ENCODE measurements around the gene PLXDC2. TPM values are rescaled to one million over a fixed set of nuclear protein-coding genes. Genes with fewer than 3 reads are reported as not detected.

Gene PLXDC2
- total and polyA plus RNA-seq, 10 of the 15 experiments (the other 5 are each of a cell fraction or from before 2014, with no cell fraction given) = 0.05 to 1.8 (median 0.14) TPM; not detected in 2

DNA sequence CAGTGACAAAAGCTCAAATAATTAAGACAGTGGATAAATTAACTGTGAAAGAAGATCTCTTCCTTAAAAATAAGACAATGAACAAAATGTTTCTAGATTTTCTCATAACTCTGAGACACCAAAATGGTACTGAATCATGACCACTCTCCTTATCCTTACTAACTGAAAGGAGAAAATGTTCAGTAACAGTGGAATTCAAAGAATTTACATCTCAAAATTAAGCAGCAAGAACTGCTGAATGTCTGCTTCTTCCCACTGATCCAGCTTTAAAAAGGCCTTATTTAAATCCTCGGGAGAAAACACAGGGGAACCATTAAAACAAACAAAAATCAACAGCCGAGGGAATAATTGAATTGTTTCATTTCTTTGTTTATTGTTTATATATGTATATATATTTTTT lies 27.3 kb upstream of the PLXDC2 start:
- Histone ChIP-seq H3K9ac (ENCODE audit: control insufficient read depth, insufficient read depth, low read length) (no peak overlapping the region), H4K20me1 (ENCODE audit: control insufficient read depth, insufficient read depth) (no peaks in the 10 kb centered on the region), H2AFZ (ENCODE audit: control insufficient read depth, low read depth, low read length) (no peak overlapping the region), H3K4me3 (no peak overlapping the region), H3K4me1 (ENCODE audit: control insufficient read depth, insufficient read depth, low read length) (no peaks in the 10 kb centered on the region), H3K9me3 (replicated peaks; ENCODE audit: control insufficient read depth, insufficient read depth, low read length) (no peaks in the 10 kb centered on the region), H3K79me2 (ENCODE audit: control insufficient read depth, insufficient read depth, low read length) (no peaks in the 10 kb centered on the region), H3K27ac (ENCODE audit: control insufficient read depth, insufficient read depth) (no peak overlapping the region), H3K36me3 (ENCODE audit: control insufficient read depth in 2 of 2, insufficient read depth in 2 of 2, low read length in 1 of 2) (no peaks in the 10 kb centered on the region), H3K4me2 (ENCODE audit: control insufficient read depth, insufficient read depth) (no peak overlapping the region), H3K27me3 (replicated peaks in 1 of 2; ENCODE audit: control insufficient read depth in 2 of 2, insufficient read depth in 2 of 2, low read length in 1 of 2) (no peaks in the 10 kb centered on the region)
- FAIRE-seq (no peak), DNase-seq (ENCODE audit: low read depth, low spot score) (no peak), ATAC-seq (no peak)
- ChIA-PET CTCF (interaction anchor here (0.7 to 1.6 kb wide), 4 partner anchors 21 to 656 kb away, joined by 3 to 5 read pairs (median 4); no protein-coding TSS in a partner anchor), RAD21 (ENCODE audit: unreplicated experiment) (no interaction called here), SMC1A (ENCODE audit: uncharacterized antibody, unreplicated experiment) (interaction anchor here (0.8 kb wide), 1 partner anchor 25 kb away, joined by 3 read pairs; no protein-coding TSS in a partner anchor), POLR2A (no interaction called here)
- BruUV-seq (replicated peaks) = no TSS peak
- TF ChIP-seq EZH2 (IDR thresholded peaks at IDR 0.05; ENCODE audit: borderline replicate concordance, control insufficient read depth, low read depth, low read length) (no peak), EGR1 (IDR thresholded peaks at IDR 0.05; ENCODE audit: borderline replicate concordance in 1 of 2, low read depth in 2 of 2, low read length in 2 of 2) (no peak), RUNX3 (IDR thresholded peaks at IDR 0.05; ENCODE audit: low read length) (no peak), BMI1 (IDR thresholded peaks at IDR 0.05; ENCODE audit: borderline replicate concordance) (no peak)
- TF ChIP-seq, protein P1, sequence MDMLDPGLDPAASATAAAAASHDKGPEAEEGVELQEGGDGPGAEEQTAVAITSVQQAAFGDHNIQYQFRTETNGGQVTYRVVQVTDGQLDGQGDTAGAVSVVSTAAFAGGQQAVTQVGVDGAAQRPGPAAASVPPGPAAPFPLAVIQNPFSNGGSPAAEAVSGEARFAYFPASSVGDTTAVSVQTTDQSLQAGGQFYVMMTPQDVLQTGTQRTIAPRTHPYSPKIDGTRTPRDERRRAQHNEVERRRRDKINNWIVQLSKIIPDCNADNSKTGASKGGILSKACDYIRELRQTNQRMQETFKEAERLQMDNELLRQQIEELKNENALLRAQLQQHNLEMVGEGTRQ (IDR thresholded peaks at IDR 0.05; ENCODE audit: borderline replicate concordance, low read depth, low read length) = no peak
- TF ChIP-seq, protein P2, sequence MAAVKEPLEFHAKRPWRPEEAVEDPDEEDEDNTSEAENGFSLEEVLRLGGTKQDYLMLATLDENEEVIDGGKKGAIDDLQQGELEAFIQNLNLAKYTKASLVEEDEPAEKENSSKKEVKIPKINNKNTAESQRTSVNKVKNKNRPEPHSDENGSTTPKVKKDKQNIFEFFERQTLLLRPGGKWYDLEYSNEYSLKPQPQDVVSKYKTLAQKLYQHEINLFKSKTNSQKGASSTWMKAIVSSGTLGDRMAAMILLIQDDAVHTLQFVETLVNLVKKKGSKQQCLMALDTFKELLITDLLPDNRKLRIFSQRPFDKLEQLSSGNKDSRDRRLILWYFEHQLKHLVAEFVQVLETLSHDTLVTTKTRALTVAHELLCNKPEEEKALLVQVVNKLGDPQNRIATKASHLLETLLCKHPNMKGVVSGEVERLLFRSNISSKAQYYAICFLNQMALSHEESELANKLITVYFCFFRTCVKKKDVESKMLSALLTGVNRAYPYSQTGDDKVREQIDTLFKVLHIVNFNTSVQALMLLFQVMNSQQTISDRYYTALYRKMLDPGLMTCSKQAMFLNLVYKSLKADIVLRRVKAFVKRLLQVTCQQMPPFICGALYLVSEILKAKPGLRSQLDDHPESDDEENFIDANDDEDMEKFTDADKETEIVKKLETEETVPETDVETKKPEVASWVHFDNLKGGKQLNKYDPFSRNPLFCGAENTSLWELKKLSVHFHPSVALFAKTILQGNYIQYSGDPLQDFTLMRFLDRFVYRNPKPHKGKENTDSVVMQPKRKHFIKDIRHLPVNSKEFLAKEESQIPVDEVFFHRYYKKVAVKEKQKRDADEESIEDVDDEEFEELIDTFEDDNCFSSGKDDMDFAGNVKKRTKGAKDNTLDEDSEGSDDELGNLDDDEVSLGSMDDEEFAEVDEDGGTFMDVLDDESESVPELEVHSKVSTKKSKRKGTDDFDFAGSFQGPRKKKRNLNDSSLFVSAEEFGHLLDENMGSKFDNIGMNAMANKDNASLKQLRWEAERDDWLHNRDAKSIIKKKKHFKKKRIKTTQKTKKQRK (IDR thresholded peaks at IDR 0.05; ENCODE audit: low read depth, low read length) = no peak
- in situ Hi-C loops (cut with MboI) (no loop called here), intact Hi-C loops (cut with micrococcal nuclease; ENCODE audit: unreplicated experiment) (no loop called here)
- WGBS (ENCODE audit: insufficient coverage, insufficient replicate concordance, low lambda C conversion rate, missing lambda C conversion rate) = 61% methylated on average over 2 of the region's 2 CpGs
